ENCODE measurements around the gene NDUFAF2. TPM values are rescaled to one million over a fixed set of nuclear protein-coding genes. Genes with fewer than 3 reads are reported as not detected.
"Not testable (repeated sequence)": the region's sequence is repeated elsewhere in the genome, so short reads cannot be mapped to it uniquely, and the experiment has no call there.

Gene NDUFAF2
- total RNA-seq, 4 donors from 2014 or later = 28.0 to 38.2 (median 31.2) TPM

GRCh38 chr5:61186634-61187033 lies 241.6 kb downstream of the NDUFAF2 start:
- no peak for TF ChIP-seq POLR2A (IDR thresholded peaks at IDR 0.05)
- TF ChIP-seq, protein P1, sequence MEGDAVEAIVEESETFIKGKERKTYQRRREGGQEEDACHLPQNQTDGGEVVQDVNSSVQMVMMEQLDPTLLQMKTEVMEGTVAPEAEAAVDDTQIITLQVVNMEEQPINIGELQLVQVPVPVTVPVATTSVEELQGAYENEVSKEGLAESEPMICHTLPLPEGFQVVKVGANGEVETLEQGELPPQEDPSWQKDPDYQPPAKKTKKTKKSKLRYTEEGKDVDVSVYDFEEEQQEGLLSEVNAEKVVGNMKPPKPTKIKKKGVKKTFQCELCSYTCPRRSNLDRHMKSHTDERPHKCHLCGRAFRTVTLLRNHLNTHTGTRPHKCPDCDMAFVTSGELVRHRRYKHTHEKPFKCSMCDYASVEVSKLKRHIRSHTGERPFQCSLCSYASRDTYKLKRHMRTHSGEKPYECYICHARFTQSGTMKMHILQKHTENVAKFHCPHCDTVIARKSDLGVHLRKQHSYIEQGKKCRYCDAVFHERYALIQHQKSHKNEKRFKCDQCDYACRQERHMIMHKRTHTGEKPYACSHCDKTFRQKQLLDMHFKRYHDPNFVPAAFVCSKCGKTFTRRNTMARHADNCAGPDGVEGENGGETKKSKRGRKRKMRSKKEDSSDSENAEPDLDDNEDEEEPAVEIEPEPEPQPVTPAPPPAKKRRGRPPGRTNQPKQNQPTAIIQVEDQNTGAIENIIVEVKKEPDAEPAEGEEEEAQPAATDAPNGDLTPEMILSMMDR (IDR thresholded peaks at IDR 0.05) = no peak
- WGBS, 2 donors = 65 to 84% methylated on average over 2 of the region's 2 CpGs

GRCh38 chr5:61187352-61187751 lies 242.3 kb downstream of the NDUFAF2 start:
- intact Hi-C loops (cut with DNase I); H3K36me3 ChIP-seq; H3K9me3 ChIP-seq; H3K4me1 ChIP-seq; H3K27me3 ChIP-seq; DNase-seq; H3K4me3 ChIP-seq; H3K27ac ChIP-seq: not testable (repeated sequence)

More at GRCh38 chr5:61186634-61187033, 241.6 kb downstream of the NDUFAF2 start:
- no peaks in the 10 kb centered on the region for H3K36me3 ChIP-seq
- intact Hi-C loops (cut with DNase I) = no loop called here
- no peaks in the 10 kb centered on the region for H3K27me3 ChIP-seq
- H3K27ac ChIP-seq = no peak overlapping the region
- no peak overlapping the region for H3K4me3 ChIP-seq
- H3K4me1 ChIP-seq = peaks cover 0 to under 1% (median 0%) of the 10 kb centered on the region in 3 donors
- no peaks in the 10 kb centered on the region for H3K9me3 ChIP-seq
- no peak for DNase-seq

DNA sequence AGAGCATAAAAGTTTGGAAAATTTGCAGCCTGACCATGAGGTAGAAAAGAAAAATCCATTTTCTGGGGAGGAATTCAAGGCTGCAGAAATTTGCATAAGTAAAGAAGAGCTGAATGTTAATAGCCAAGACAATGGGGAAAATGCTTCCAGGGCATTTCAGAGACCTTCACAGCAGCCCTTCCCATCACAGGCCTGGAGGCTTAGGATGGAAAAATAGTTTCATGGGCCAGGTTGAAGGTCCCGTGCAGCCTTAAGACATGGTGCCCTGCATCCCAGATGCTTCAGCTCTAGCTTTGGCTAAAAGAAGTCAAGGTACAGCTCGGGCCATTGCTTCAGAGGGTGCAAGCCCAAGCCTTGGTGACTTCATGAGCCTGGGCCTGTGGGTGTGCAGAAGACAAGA lies 242.8 kb downstream of the NDUFAF2 start:
- H3K9me3 ChIP-seq; H3K27me3 ChIP-seq; H3K36me3 ChIP-seq; intact Hi-C loops (cut with DNase I); H3K27ac ChIP-seq; DNase-seq; H3K4me1 ChIP-seq; H3K4me3 ChIP-seq: not testable (repeated sequence)
- 93 to 100% methylated on average over 1 of the region's 2 CpGs for WGBS, 2 donors

- H3K27me3 ChIP-seq = no peaks in the 10 kb centered on the region
- no peaks in the 10 kb centered on the region for H3K4me1 ChIP-seq
- DNase-seq = no peak
- intact Hi-C loops (cut with DNase I) = no loop called here
- H3K4me3 ChIP-seq = no peak overlapping the region
- WGBS, 2 donors = 89 to 95% methylated on average over 2 of the region's 2 CpGs
- no peak overlapping the region for H3K27ac ChIP-seq
- no peak for TF ChIP-seq POLR2A (IDR thresholded peaks at IDR 0.05)
- TF ChIP-seq, protein P1 (IDR thresholded peaks at IDR 0.05) = no peak
- peaks cover 0 to 4% (median 0%) of the 10 kb centered on the region in 3 donors for H3K9me3 ChIP-seq
- H3K36me3 ChIP-seq = no peaks in the 10 kb centered on the region
Observed at GRCh38 chr5:61198606-61199005, 253.6 kb downstream of the NDUFAF2 start.

DNA sequence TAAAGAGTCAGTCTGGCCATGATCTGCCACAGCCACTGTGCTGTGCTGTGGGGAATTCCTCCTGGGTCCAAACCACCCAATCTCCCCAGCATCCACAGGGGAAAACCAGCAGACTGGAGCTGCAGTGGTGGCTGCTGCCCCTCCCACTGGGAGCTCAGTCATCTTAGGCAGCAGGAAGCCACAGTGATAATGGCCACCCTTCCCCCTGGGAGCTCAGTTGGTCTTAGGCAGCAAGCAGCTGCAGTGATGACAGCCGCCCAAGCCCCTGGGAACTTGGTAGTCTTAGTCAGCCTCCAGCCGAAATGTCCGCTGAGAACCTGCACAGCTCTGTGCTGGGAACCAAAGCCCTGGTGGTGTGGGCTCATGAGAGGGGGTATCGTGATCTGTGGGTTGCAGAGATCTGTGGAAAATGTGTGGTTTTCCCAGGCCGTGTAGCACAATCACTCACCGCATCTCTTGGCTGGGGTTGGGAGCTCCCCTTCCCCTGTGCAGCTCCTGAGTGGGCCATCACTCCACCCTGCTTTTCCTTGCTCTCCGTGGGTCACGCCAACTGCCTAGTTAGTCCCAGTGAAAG lies 255.7 kb downstream of the NDUFAF2 start:
- Histone ChIP-seq H3K4me1 (no peaks in the 10 kb centered on the region), H3K9me3 (peaks cover 0 to 4% (median 0%) of the 10 kb centered on the region in 3 donors), H3K4me3 (no peak overlapping the region), H3K27ac (no peak overlapping the region), H3K36me3 (no peaks in the 10 kb centered on the region), H3K27me3 (no peaks in the 10 kb centered on the region)
- DNase-seq = no peak
- 78 to 95% methylated on average over 4 to 7 of the region's 8 CpGs for WGBS, 2 donors
- no peak for TF ChIP-seq POLR2A (IDR thresholded peaks at IDR 0.05)
- TF ChIP-seq, protein P1 (IDR thresholded peaks at IDR 0.05) = no peak
- intact Hi-C loops (cut with DNase I) = no loop called here

DNA sequence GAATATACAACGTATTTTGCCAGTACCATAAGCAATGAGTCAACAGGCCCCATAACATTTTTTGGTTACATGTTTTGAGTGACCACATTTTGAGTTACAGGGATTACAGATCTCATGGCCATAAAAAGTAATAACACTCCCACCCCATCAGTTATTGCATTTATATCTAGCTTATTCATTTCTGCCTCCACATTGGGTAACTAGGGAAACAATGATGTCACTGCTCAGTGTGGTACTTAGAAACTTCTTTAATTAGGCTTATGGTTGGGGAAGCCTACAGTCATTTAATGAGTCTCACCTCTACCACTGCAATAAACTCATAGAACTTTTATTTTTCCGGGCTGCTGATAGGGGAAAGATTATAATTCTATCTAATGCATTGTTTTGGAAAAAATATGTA lies 257.2 kb downstream of the NDUFAF2 start:
- intact Hi-C loops (cut with DNase I) = no loop called here
- WGBS, 2 donors = 63 to 85% methylated on average over 2 of the region's 2 CpGs
- TF ChIP-seq, protein P1 (IDR thresholded peaks at IDR 0.05) = no peak
- TF ChIP-seq POLR2A (IDR thresholded peaks at IDR 0.05) = no peak

More for the DNA sequence above, 257.2 kb downstream of the NDUFAF2 start:
- DNase-seq = no peak
- H3K27ac ChIP-seq = no peak overlapping the region
- H3K9me3 ChIP-seq = peaks cover 0 to 4% (median 0%) of the 10 kb centered on the region in 3 donors
- no peaks in the 10 kb centered on the region for H3K36me3 ChIP-seq
- no peaks in the 10 kb centered on the region for H3K27me3 ChIP-seq
- no peaks in the 10 kb centered on the region for H3K4me1 ChIP-seq
- no peak overlapping the region for H3K4me3 ChIP-seq

Other genes starting within 250 kb of the NDUFAF2 start
- 10 to 100 TPM in 1 of 4 donors, 1 to 10 TPM in 3; 1.9 to 10.3 (median 5.3) TPM for gene DEPDC1B, start 245.0 kb upstream of the NDUFAF2 start, total RNA-seq
- gene ELOVL7, start 100.9 kb upstream of the NDUFAF2 start, total RNA-seq = 1 to 10 TPM; 4.0 to 9.8 (median 8.1) TPM
- gene ERCC8, start 135 bp upstream of the NDUFAF2 start, total RNA-seq = 10 to 100 TPM in 3 of 4 donors, 1 to 10 TPM in 1; 4.9 to 17.1 (median 12.0) TPM
- 10 to 100 TPM; 33.6 to 48.0 (median 41.5) TPM for gene SMIM15, start 217.3 kb downstream of the NDUFAF2 start, total RNA-seq

All from esophagus squamous epithelium (tissue), 5 donors.